Nephron (organoid): ENCODE results near the gene RNH1.

Source experiments
- H3K27ac Mint-ChIP-seq, 3 experiments: 2 replicates each; pipeline ENCODE4 v1.8.0; 2020; ENCODE audit warnings: mixed read lengths in 3 of 3, mild to moderate bottlenecking in 2 of 3, moderate library complexity in 1 of 3
- H3K27me3 Mint-ChIP-seq: 2 replicates; pipeline ENCODE4 v1.8.0; 2021; ENCODE audit warnings: low read depth, mild to moderate bottlenecking, moderate library complexity, mixed read lengths
- H3K36me3 Mint-ChIP-seq: 2 replicates; pipeline ENCODE4 v1.8.0; 2020; ENCODE audit warnings: low read depth, mixed read lengths
- H3K4me1 Mint-ChIP-seq: 2 replicates; pipeline ENCODE4 v1.8.0; 2020; ENCODE audit warnings: mixed read lengths
- H3K4me3 Mint-ChIP-seq, 3 experiments: 2 replicates each; pipeline ENCODE4 v1.8.0; 2020; ENCODE audit warnings: mild to moderate bottlenecking in 3 of 3, mixed read lengths in 3 of 3, moderate library complexity in 2 of 3
- H3K9me3 Mint-ChIP-seq: 2 replicates; pipeline ENCODE4 v1.8.0; 2020; ENCODE audit warnings: mixed read lengths
- TF ChIP-seq, protein P1 (sequence below), 3 experiments: fragments of 200-600 bp; sonication (generic); IDR thresholded peaks; one replicate each; pipeline ENCODE4 v1.5.0; 2021; ENCODE audit warnings: antibody characterized with exemption in 3 of 3; ENCODE audit not compliant: unreplicated experiment in 3 of 3

RNH1 gene

DNA sequence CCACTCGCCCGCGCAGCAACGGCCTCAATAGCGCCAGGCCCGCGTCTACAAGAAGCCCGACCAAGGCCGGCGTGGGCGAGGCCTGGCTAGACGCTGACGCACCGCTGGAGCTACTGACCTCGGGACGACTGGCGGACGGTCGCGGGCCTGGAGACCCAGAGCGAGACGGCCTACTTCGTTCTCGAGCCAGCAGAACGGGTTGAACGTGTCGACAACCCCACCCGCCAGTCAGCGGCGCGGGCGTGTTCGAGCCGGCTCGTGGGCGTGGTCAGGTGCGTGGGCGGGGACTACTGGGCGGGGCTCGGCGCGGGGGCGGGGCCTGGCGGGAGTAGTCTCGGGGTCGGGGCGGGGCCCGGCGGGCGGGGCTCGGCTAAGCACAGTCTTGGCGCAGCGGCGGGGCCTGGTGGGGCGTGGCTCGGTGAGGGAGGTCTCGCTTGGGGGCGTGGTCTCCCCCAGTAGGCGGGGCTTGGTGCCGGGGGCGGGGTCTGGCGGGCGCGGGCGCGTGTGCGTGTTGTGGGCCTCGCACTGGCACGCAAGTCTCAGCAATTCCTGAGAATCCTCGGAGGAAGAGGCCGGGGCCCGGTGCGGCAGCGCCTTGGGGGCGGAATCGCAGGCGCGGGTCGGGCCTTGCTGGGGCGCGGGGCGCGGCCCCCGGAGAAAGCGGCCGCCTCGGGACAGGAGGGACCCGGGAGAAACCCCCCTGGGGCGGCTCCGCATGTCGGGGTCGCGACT lies at the start of gene RNH1:
RNH1 (minus strand) TSS at position 248 of the 732 bp plus-strand sequence. CDS start 5,080 bp downstream, outside the sequence.
- peaks cover 5% of the 10 kb centered on the region for H3K27me3 Mint-ChIP-seq
- TF ChIP-seq, protein P1, sequence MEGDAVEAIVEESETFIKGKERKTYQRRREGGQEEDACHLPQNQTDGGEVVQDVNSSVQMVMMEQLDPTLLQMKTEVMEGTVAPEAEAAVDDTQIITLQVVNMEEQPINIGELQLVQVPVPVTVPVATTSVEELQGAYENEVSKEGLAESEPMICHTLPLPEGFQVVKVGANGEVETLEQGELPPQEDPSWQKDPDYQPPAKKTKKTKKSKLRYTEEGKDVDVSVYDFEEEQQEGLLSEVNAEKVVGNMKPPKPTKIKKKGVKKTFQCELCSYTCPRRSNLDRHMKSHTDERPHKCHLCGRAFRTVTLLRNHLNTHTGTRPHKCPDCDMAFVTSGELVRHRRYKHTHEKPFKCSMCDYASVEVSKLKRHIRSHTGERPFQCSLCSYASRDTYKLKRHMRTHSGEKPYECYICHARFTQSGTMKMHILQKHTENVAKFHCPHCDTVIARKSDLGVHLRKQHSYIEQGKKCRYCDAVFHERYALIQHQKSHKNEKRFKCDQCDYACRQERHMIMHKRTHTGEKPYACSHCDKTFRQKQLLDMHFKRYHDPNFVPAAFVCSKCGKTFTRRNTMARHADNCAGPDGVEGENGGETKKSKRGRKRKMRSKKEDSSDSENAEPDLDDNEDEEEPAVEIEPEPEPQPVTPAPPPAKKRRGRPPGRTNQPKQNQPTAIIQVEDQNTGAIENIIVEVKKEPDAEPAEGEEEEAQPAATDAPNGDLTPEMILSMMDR (IDR thresholded peaks at IDR 0.05; ENCODE audit: unreplicated experiment in 3 of 3): no peak
- H3K4me1 Mint-ChIP-seq: peaks cover 16% of the 10 kb centered on the region
- H3K4me3 Mint-ChIP-seq: peak within 1 kb of the TSS; percentile 96 to 100 (median 98)
- no peaks in the 10 kb centered on the region for H3K9me3 Mint-ChIP-seq
- peaks cover 14% of the 10 kb centered on the region for H3K36me3 Mint-ChIP-seq
- H3K27ac Mint-ChIP-seq: peak within 1 kb of the TSS; percentile 98 to 100 (median 99)

DNA sequence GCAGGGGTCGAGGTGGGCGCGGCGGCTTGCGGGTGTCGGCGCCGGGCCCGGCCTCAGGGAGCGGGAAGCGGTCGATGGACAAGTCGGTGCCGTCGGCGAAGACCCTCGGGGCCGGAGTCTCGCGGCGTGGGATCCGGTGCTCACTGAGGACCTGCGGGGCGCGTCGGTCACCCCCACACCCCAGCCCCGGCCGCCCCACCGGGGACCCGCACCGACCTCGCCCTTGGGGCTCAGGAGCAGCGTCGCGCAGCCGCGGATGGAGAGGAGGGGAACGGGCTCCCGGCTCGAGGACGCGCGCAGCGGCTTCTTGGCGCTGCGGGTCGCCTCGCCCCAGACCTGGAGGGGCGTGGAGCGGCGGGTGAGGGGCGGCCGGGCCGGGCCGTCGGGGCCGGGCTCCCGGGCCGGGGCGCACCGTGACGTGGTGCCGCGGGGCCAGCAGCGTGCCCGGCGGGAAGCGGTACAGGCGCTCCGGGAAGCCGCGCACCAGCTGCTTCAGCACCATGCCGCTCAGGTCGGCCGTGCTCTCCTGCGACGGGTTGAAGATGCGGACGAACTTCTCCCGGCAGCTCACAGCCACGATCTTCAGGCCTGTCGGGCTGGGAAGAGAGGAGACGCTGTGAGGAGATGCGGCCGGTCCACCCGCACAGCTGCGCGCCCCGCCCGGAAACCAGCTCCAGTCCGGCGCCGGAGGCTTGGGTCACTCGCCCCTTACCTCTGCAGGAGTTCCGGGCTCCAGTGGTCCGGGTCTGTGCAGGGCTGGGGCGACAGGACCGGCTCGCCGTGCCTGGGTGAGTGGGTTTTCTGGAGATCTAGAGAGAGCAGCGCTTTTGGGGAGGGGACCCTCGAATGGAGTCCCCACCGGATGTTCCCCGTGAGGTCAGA lies 49.0 kb upstream of the RNH1 start:
- H3K9me3 Mint-ChIP-seq: no peaks in the 10 kb centered on the region
- peaks cover 52% of the 10 kb centered on the region for H3K27me3 Mint-ChIP-seq
- no peaks in the 10 kb centered on the region for H3K36me3 Mint-ChIP-seq
- H3K27ac Mint-ChIP-seq: no peak overlapping the region
- peaks cover 5% of the 10 kb centered on the region for H3K4me1 Mint-ChIP-seq
- H3K4me3 Mint-ChIP-seq: peak overlapping the region in 2 of 3 experiments; percentile 37 to 51
- TF ChIP-seq, protein P1 (IDR thresholded peaks at IDR 0.05; ENCODE audit: unreplicated experiment in 3 of 3): no peak

DNA sequence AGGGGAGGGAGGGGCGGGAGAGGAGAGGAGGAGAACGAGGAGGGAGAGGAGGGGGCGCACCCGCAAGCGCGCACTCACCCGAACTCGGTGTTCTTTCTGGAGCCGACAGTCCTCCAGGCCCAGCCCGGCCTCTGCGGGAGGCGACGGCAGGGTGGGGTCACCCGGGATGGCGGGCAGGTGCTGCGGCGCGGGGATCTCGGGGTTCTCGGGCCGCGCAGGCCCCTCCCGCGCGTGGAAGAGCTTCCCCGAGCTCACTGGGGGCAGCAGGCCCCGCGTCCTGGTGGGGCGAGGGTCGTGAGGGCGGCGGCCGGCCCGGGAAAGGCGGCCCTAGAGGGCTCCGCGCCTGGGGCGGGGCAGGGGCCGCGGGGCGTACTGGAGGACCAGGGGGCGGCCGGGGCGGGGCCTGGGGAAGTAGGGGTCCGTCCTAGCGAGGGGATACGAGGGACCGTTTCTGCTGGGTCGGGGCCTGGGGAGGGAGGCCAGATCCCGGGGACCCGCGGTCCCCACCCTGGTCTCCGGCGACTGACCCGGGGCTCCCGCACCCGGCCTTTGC lies 48.3 kb upstream of the RNH1 start:
- TF ChIP-seq, protein P1 (IDR thresholded peaks at IDR 0.05; ENCODE audit: unreplicated experiment in 3 of 3): peak in 1 of 3 experiments; percentile 7
- no peaks in the 10 kb centered on the region for H3K36me3 Mint-ChIP-seq
- H3K27ac Mint-ChIP-seq: no peak overlapping the region
- peaks cover 5% of the 10 kb centered on the region for H3K4me1 Mint-ChIP-seq
- peaks cover 52% of the 10 kb centered on the region for H3K27me3 Mint-ChIP-seq
- H3K9me3 Mint-ChIP-seq: no peaks in the 10 kb centered on the region
- peak overlapping the region in 1 of 3 experiments; percentile 41 for H3K4me3 Mint-ChIP-seq

DNA sequence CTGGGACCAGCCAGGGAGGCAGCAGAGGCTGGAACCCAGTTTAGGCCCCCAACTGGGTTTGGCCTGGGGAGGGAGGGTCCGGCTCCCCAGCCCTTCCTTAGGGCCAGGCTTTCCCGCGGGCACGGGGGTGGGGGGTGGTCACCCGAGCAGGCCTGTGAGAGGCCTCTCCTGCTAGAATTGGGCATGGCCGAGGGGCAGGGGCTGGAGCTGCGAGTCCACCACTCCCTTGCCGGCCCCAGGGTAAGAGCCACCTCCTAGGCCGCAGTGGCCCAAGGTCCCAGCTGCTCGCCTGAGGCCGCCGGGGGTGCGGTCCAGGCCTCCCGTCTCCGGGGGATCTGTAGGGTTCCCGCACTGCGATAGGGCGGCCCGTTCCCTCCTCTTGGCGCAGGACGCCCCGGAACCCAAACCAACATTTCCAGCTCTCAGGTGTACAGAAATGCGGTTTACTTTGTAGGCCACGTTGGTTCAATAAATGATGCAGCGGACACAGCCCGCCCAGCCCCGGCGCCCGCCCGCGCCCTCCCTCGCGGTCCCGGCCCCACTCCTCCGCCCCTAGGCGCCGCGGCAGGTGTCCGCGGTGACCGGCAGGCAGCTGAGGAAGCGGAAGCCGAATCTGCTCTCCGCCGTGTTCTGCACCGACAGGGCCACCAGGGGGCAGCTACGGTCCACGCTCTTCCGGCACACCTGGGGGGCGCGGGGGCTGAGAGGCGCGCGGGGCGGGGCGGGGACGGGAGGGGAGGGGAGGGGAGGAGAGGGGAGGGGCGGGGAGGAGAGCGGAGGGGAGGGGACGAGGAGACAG lies 47.6 kb upstream of the RNH1 start:
- peaks cover 47% of the 10 kb centered on the region for H3K27me3 Mint-ChIP-seq

DNA sequence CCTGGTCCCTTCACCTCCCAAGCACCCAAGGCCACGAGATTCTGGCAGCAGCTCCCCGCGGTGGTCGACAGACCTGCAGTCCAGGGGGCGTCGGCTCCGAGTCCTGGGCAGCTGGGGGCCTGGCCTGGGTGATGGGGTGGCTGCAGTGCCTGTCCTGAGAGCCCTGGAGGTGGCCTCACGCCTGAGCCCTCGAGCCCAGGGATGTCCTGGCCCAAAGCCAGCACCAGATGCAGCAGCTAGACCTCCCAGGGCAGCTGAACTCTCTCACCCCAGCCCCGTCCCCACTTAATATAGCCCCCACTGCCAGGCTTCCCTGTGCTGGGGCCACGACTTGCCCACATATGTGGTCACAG lies 46.9 kb upstream of the RNH1 start:
- Mint-ChIP-seq H3K4me3 (no peak overlapping the region), H3K27ac (no peak overlapping the region), H3K9me3 (no peaks in the 10 kb centered on the region), H3K4me1 (no peaks in the 10 kb centered on the region), H3K36me3 (no peaks in the 10 kb centered on the region), H3K27me3 (peaks cover 43% of the 10 kb centered on the region)
- TF ChIP-seq, protein P1 (IDR thresholded peaks at IDR 0.05; ENCODE audit: unreplicated experiment in 3 of 3): no peak

More for the DNA sequence above, 47.6 kb upstream of the RNH1 start:
- no peaks in the 10 kb centered on the region for H3K4me1 Mint-ChIP-seq
- no peaks in the 10 kb centered on the region for H3K36me3 Mint-ChIP-seq
- H3K4me3 Mint-ChIP-seq: no peak overlapping the region
- H3K27ac Mint-ChIP-seq: no peak overlapping the region
- TF ChIP-seq, protein P1 (IDR thresholded peaks at IDR 0.05; ENCODE audit: unreplicated experiment in 3 of 3): peak; percentile 52 to 58 (median 55)
- H3K9me3 Mint-ChIP-seq: no peaks in the 10 kb centered on the region
